HL-60 (cell line): ENCODE measurements around the gene HLA-DQB1.
"Not testable (repeated sequence)": the region's sequence is repeated elsewhere in the genome, so short reads cannot be mapped to it uniquely, and the experiment has no call there.

Experiments
- DNase-seq, 2 experiments: peaks; one replicate each; pipeline ENCODE4 v3.0.0-alpha.2; 2010 to 2020; ENCODE audit warnings: low read depth in 1 of 2, low spot score in 1 of 2
- H3K27ac ChIP-seq: fragments of 250-450 bp; sonication (Bioruptor Pico); replicated peaks from 2 replicates; pipeline ENCODE4 v1.5.1; 2020; ENCODE audit warnings: mild to moderate bottlenecking, moderate library complexity
- H3K27me3 ChIP-seq: fragments of 250-450 bp; sonication (Bioruptor Pico); 2 replicates; pipeline ENCODE4 v1.5.1; 2021; ENCODE audit warnings: mild to moderate bottlenecking, moderate library complexity; ENCODE audit not compliant: insufficient read depth, poor library complexity, severe bottlenecking
- H3K4me3 ChIP-seq: replicated peaks from 2 replicates; pipeline ENCODE4 v1.5.1; 2011; ENCODE audit warnings: mild to moderate bottlenecking, control low read depth, low read length; ENCODE audit not compliant: insufficient read depth
- GABPA ChIP-seq: IDR thresholded peaks from 2 replicates; pipeline ENCODE4 v1.6.1; 2012; ENCODE audit warnings: low read depth
- POLR2AphosphoS5 ChIP-seq: IDR thresholded peaks from 2 replicates; pipeline ENCODE4 v1.6.1; 2012; ENCODE audit warnings: low read depth
- SPI1 ChIP-seq: IDR thresholded peaks from 2 replicates; pipeline ENCODE4 v1.6.1; 2012; ENCODE audit warnings: low read depth, mild to moderate bottlenecking, borderline replicate concordance
- TF ChIP-seq, protein P1 (sequence below): IDR thresholded peaks from one replicate; pipeline ENCODE4 v1.5.1; 2011; ENCODE audit warnings: low read length, control low read depth, inconsistent platforms; ENCODE audit not compliant: insufficient read depth
- TF ChIP-seq, protein P2 (sequence below): IDR thresholded peaks from 2 replicates; pipeline ENCODE4 v1.6.1; 2012; ENCODE audit warnings: low read depth; ENCODE audit not compliant: insufficient replicate concordance

The HLA-DQB1 gene

DNA sequence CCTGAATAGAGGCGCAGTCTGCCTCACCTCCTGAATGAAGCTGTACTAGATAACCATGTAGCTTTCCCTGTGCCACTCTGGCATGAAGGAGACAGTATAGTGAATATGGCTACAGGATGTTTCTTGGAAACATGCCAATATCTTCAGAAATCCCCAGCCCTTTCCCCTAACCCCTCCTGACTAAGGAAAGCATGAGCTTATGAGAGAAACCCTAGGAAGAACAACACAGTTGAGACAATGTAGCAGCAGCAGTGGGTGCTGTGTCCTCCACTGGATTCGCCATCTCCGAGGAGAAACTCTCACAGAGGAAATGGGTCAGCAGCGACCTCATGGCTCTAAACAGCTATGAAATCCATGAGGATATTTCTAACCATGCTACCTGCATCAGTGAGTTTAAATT is 22.6 kb downstream of the HLA-DQB1 start:
- Histone ChIP-seq H3K27ac (no peak overlapping the region), H3K4me3 (no peak overlapping the region), H3K27me3 (no peaks in the 10 kb centered on the region)
- TF ChIP-seq GABPA: no peak
- no peak for DNase-seq

DNA sequence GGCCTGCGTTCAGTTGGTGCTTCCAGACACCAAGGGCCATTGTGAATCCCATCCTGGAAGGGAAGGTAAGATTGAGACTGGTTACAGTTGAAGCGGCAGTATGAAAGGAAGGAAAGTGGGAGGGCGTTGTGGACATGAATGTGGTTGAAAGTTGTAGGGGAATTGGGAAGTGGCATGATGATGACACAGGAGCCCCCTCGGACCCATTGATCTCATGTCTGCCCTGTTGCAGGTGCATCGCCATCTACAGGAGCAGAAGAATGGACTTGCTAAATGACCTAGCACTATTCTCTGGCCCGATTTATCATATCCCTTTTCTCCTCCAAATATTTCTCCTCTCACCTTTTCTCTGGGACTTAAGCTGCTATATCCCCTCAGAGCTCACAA is 23.7 kb downstream of the HLA-DQB1 start:
- Histone ChIP-seq H3K27me3 (no peaks in the 10 kb centered on the region), H3K27ac (no peak overlapping the region), H3K4me3 (no peak overlapping the region)
- TF ChIP-seq, protein P1, sequence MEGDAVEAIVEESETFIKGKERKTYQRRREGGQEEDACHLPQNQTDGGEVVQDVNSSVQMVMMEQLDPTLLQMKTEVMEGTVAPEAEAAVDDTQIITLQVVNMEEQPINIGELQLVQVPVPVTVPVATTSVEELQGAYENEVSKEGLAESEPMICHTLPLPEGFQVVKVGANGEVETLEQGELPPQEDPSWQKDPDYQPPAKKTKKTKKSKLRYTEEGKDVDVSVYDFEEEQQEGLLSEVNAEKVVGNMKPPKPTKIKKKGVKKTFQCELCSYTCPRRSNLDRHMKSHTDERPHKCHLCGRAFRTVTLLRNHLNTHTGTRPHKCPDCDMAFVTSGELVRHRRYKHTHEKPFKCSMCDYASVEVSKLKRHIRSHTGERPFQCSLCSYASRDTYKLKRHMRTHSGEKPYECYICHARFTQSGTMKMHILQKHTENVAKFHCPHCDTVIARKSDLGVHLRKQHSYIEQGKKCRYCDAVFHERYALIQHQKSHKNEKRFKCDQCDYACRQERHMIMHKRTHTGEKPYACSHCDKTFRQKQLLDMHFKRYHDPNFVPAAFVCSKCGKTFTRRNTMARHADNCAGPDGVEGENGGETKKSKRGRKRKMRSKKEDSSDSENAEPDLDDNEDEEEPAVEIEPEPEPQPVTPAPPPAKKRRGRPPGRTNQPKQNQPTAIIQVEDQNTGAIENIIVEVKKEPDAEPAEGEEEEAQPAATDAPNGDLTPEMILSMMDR: no peak
- TF ChIP-seq, protein P2, sequence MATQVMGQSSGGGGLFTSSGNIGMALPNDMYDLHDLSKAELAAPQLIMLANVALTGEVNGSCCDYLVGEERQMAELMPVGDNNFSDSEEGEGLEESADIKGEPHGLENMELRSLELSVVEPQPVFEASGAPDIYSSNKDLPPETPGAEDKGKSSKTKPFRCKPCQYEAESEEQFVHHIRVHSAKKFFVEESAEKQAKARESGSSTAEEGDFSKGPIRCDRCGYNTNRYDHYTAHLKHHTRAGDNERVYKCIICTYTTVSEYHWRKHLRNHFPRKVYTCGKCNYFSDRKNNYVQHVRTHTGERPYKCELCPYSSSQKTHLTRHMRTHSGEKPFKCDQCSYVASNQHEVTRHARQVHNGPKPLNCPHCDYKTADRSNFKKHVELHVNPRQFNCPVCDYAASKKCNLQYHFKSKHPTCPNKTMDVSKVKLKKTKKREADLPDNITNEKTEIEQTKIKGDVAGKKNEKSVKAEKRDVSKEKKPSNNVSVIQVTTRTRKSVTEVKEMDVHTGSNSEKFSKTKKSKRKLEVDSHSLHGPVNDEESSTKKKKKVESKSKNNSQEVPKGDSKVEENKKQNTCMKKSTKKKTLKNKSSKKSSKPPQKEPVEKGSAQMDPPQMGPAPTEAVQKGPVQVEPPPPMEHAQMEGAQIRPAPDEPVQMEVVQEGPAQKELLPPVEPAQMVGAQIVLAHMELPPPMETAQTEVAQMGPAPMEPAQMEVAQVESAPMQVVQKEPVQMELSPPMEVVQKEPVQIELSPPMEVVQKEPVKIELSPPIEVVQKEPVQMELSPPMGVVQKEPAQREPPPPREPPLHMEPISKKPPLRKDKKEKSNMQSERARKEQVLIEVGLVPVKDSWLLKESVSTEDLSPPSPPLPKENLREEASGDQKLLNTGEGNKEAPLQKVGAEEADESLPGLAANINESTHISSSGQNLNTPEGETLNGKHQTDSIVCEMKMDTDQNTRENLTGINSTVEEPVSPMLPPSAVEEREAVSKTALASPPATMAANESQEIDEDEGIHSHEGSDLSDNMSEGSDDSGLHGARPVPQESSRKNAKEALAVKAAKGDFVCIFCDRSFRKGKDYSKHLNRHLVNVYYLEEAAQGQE: no peak
- TF ChIP-seq SPI1 (no peak), POLR2AphosphoS5 (no peak)
- DNase-seq: no peak

DNA sequence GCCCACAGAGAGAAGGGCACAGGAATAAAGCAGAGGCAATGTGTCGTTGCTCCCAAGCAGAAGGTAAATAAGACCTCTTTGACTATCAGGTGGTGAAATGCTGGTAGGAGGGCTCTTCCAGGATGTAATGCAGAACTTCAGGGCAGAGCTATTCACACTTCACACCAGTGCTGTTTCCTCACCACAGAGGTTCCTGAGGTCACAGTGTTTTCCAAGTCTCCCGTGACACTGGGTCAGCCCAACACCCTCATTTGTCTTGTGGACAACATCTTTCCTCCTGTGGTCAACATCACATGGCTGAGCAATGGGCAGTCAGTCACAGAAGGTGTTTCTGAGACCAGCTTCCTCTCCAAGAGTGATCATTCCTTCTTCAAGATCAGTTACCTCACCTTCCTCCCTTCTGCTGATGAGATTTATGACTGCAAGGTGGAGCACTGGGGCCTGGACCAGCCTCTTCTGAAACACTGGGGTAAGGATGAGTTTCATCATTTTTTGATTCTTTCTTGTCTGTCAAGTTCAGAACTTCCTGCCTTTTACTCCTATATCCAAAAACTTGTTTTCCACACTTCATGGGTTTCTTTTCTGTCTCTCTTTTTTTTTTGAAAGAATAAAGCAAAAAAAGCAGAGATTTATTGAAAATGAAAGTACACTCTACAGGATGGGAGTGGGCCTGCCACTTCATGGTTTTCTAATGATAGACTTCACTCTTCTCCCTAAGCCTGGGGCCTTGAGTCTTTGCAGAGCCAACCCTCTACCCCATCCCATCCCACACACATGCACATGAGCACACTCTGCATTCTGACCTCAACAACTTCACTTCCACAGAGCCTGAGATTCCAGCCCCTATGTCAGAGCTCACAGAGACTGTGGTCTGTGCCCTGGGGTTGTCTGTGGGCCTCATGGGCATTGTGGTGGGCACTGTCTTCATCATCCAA is 24.4 kb downstream of the HLA-DQB1 start:
- H3K4me3 ChIP-seq, H3K27ac ChIP-seq, DNase-seq, H3K27me3 ChIP-seq: not testable (repeated sequence)

DNA sequence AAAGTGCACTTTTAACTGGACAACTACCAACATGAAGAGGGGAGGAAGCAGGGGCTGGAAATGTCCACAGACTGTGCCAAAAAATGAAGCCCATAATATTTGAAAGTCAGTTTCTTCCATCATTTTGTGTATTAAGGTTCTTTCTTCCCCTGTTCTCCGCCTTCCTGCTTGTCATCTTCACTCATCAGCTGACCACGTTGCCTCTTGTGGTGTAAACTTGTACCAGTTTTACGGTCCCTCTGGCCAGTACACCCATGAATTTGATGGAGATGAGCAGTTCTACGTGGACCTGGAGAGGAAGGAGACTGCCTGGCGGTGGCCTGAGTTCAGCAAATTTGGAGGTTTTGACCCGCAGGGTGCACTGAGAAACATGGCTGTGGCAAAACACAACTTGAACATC is 25.3 kb downstream of the HLA-DQB1 start:
- Histone ChIP-seq H3K4me3 (no peak overlapping the region), H3K27ac (no peak overlapping the region), H3K27me3 (no peaks in the 10 kb centered on the region)
- TF ChIP-seq, protein P1: no peak
- TF ChIP-seq, protein P2: no peak
- no peak for TF ChIP-seq SPI1
- no peak for TF ChIP-seq POLR2AphosphoS5
- TF ChIP-seq GABPA: no peak
- DNase-seq: no peak
